ENCODE results near the gene NUP35. TPM values are rescaled to one million over a fixed set of nuclear protein-coding genes. Genes with fewer than 3 reads are reported as not detected.

Gene NUP35
- polyA plus RNA-seq, 1 donor from 2014 or later = 6.0 TPM

Other genes starting within 250 kb of the NUP35 start
- 0.03 TPM for gene NCKAP1, start 86.0 kb upstream of the NUP35 start, polyA plus RNA-seq
- gene DUSP19, start 45.7 kb upstream of the NUP35 start, polyA plus RNA-seq = 0.50 TPM

Data from IgD-negative memory B cell (primary cell).